ENCODE results near the gene MPV17L.
A peak's percentile ranks its signal among the peaks of the same experiment; 100 is the strongest.
"Not testable (repeated sequence)": the region's sequence is repeated elsewhere in the genome, so short reads cannot be mapped to it uniquely, and the experiment has no call there.

MPV17L gene

DNA sequence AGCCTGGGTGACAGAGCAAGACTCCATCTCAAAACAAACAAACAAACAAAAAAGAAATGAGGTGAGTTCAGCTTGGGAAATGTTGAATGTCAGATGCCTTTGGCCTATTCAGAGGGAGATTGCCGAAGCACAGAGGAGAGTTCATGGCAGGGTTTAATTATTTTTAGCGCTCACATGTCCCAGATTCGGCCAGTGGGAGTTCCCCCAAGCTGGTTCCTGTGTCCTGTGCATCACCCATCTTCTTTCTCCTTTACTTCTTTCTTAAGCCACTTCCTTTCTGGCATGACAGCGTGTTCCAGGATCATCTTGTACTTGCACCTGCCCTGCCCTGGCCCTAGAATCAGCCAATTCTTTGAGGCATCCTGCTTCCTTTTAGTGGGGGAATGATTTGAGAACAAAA is 9.2 kb downstream of the MPV17L start:
- no peak for DNase-seq

GRCh38 chr16:15407756-15408155 is 12.2 kb downstream of the MPV17L start:
- DNase-seq: not testable (repeated sequence)

- DNase-seq: not testable (repeated sequence)
Observed at GRCh38 chr16:15409476-15409875, 13.9 kb downstream of the MPV17L start.

- DNase-seq: no peak
Observed at GRCh38 chr16:15415511-15415985, 20.0 kb downstream of the MPV17L start.

- DNase-seq: no peak
Observed at GRCh38 chr16:15417197-15417596, 21.6 kb downstream of the MPV17L start.

DNA sequence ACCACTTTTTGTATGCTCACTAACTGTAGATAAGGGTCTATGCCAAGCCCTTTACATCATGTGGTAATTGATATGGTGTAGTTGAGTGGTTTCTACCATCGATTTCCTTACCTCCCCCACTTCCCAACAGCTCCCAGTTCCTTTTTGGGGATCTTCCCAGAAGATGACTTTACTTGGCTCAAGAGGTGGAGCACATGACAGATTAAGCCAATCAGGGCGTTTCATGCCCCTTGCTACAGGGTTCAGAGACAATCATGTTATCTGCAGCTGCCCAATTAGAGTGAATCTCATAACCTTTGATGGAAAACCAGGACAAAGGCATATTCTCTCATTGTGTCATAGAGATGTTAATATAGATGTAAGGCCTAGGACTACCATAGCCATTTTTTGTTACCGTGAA is 22.7 kb downstream of the MPV17L start:
- DNase-seq: no peak

- not testable (repeated sequence) for DNase-seq
Observed at GRCh38 chr16:15421696-15422095, 26.1 kb downstream of the MPV17L start.

GRCh38 chr16:15422222-15422621 is 26.7 kb downstream of the MPV17L start:
- no peak for DNase-seq

- DNase-seq: no peak
Observed at GRCh38 chr16:15425861-15426260, 30.3 kb downstream of the MPV17L start.

- no peak for DNase-seq
Observed at GRCh38 chr16:15426796-15427195, 31.2 kb downstream of the MPV17L start.

GRCh38 chr16:15427648-15428239 is 32.2 kb downstream of the MPV17L start:
- DNase-seq: peak; percentile 45

DNA sequence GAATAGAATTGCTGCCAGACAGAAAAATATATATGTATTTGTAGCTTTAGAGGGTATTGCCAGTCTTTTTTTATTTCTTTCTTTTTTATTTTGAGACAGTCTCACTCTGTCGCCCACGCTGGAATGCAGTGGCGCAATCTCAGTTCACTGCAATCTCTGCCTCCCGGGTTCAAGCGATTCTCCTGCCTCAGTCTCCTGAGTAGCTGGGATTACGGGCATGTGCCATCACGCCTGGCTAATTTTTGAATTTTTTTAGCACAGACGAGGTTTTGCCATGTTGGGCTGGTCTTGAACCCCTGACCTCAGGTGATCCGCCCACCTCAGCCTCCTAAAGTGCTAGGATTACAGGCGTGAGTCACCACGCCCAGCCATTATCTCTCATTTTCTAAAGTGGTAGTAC is 35.3 kb downstream of the MPV17L start:
- not testable (repeated sequence) for DNase-seq

DNA sequence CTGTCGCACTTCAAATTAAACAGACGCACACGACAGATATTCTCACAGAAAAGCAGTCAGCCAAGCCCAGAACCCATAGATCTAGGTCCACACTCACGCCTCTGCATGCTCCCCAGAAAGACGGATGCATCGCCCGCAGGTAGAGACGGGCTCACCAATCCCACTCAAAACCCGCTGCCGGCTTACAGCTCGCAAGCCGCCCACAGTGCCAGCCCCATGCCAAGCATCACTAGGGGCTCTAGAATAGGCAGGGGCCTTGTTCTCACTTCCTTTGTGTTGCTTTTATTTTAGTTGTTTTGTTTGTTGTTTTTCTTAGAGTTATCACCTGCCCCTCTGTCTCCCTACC is 38.5 kb downstream of the MPV17L start:
- no peak for DNase-seq

DNA sequence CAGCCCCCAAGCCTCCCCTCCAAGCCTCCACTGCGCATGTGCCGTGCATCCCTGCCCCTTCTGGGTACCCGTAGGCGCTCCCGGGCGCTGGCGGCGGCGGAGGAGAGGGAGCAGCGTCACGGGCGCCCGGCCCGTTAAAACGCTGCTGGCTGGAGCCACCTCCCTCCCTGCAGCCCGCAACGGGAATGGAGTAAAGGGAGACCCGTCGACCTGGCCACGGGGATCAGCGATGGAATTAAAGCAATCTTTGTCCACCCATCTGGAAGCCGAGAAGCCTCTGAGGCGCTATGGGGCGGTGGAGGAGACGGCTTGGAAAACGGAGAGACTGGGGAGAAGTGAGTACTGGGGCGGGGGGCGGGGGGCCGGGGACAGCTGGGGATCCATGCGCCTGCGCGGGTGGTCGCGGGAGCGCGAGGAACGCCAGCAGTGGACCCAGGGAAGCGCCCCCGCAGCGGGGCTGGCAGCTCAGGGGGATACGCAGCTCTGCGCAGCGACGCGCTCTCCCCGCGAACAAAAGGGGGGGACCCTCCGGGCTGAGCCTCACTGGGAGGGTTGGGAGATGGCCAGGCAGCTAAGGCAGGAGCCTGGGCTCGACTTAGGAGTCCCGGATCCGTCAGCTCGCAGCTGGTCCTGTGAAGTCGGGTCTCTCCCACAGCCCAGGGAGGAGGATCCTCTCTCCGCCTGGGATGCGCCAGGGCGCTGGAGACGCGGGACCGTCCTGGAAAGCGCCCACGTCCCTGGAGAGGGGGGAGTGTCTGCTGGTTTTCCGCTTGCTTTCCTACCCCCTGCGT is 39.1 kb downstream of the MPV17L start, which contains the start of gene BMERB1:
Gene BMERB1, plus strand, starts transcription at position 164 of the 791 bp plus-strand sequence. Its CDS starts 66 bp downstream, at position 230.
- DNase-seq: peak; percentile 82

- DNase-seq: peak; percentile 32
Observed at GRCh38 chr16:15435216-15435864, 39.8 kb downstream of the MPV17L start.

DNA sequence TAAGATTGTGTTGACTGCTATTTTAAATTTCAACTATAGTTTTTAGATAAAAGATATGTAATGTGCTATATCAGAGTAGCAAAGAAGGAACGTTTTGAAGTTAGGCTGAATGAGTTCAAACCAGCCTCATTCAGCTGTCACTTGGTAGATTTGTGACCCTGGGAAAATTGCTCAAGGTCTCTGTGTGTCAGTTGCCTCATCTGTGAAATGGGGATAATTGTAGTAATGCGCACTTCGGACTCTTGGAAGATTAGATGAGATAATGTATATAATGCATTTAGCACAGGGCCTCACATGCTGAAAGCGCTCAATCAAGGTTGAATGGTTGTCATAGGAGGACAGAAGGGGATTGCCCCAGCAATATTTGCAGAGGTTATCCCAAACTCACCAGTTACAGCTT is 43.5 kb downstream of the MPV17L start:
- no peak for DNase-seq

DNA sequence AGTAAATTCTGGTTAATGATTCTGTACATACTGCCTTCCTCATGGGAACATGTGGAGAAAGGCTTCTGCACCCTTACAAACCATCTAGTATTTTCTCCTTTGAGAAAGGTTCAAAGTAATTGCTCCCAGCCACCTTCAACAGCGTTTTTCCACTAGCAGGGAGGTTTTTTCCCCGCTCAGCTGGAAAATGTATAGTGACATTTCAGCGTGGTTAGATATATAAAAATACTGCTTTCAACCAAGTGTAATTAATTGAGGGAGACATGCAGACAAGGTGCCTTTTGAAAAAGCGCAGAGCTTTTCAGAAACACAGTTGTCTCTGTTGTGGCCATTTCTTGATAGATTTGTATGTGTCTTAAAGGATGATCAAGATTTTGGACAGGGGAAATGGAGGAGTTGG is 44.0 kb downstream of the MPV17L start:
- no peak for DNase-seq

DNA sequence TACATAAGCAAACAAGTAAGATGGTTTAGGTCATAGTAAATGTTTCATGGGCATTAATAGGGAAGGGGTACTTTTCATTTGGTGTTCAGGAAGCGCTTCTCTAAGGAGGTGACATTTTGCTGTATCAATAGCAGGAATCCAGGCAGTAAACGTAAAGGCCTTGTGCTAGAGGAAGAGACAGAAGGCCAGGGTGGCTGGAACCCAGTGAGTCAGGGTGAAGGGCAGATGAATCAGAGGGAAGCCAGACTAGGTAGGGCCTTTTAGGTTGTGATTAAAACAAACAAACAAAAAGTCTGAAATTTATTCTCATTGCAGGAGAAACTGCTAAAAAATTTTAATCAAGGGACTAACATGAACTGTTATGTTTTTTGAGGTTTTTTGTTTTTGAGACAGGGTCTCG is 45.3 kb downstream of the MPV17L start:
- no peak for DNase-seq

GRCh38 chr16:15442140-15442539 is 46.6 kb downstream of the MPV17L start:
- not testable (repeated sequence) for DNase-seq

DNA sequence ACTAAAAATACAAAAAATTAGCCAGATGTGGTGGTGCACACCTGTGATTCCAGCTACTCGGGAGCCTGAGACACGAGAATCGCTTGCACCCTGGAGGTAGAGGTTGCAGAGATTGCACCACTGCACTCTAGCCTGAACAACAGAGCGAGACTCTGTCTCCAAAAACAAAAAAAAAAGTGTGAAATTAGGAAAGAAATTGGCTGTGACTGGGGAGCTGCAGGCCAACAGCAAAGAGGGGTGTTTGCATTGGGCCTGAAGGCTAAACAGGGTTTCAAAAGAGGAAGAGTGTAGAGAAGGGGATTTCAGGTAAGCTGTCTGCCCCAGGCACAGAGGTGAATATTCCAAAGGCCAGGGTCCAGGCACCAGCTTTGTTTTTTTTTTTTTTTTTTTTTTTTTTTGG is 48.2 kb downstream of the MPV17L start:
- DNase-seq: no peak

DNA sequence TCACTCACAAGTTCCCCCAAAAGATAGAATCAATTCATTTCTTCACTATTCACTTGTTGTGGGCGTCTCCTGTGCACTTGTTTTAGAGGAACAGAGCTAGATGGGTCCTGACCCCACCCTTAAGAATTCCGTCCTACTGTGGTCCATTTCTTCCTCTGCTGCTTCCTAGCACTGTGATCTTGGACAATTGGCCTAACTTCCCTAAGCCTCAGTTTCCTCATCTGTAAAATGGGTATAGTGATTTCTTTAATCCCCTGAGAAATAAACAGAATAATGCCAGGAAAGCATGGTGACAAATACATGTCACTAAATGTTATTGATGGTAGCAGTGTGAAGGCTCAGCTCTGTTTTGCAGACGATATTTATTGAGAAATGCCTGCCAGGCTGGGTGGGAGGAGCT is 48.7 kb downstream of the MPV17L start:
- no peak for DNase-seq

DNA sequence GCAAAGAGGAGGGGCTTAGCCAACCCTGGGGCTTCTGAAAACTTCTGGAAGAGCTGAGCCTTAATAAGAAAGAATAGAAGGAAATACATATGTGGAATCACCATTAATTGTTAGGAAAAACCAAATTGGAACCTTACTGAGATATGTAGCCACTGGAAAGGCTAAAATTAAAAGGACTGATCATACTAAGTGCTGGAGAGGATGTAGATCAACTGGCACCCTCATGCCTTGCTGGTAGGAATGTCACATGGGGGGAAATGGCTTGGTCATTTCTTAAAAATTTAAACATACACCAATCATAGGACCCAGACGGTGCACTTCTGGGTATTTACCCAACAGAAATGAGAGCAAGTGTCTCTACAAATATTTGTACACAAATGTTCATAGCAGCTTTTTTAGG is 49.9 kb downstream of the MPV17L start:
- no peak for DNase-seq

DNA sequence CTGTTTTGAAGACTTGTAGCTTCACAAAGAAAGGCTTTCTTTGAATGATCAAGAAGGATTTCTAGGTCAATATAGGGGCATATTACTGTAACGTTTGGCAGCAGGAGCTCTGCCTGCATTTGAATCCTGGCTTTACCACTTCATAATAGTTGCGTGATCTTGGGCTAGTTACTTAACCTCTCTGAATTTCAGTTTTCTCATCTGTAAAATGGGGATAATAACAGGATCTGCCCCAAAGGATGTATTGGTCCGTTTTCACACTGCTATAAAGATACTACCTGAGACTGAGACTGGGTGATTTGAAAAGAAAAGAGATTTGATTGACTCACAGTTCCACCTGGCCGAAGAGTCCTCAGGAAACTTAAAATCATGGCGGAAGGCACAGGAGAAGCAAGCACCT is 51.3 kb downstream of the MPV17L start:
- no peak for DNase-seq

GRCh38 chr16:15450624-15451023 is 55.1 kb downstream of the MPV17L start:
- no peak for DNase-seq

Measured in right kidney (tissue), 1 donor.